HG03175 (cell line): ENCODE measurements around the gene BLTP3A.

Source experiments
- ATAC-seq: cut with Tn5 transposase; IDR thresholded peaks from one replicate; pipeline ENCODE4 v1.9.1; 2021; ENCODE audit warnings: mild to moderate bottlenecking, moderate library complexity; ENCODE audit not compliant: unreplicated experiment

The BLTP3A gene

DNA sequence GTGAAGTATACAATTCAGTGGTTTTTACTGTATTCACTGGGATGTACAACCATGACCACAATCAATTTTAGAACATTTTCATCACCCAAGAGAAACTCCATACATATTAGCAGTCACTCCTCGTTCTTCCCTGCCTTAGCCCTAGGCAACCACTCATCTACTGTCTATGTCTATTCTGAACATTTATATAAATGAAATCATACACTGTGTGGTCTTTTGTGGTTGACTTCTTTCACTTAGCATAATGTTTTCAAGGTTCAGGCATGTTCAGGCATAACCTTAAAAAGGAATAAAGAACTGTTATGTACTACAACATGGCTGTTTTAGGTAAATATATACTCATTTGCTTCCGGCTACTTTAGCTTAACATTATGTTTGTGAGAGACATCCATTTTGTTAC is 37.3 kb downstream of the BLTP3A start:
- no peak for ATAC-seq

DNA sequence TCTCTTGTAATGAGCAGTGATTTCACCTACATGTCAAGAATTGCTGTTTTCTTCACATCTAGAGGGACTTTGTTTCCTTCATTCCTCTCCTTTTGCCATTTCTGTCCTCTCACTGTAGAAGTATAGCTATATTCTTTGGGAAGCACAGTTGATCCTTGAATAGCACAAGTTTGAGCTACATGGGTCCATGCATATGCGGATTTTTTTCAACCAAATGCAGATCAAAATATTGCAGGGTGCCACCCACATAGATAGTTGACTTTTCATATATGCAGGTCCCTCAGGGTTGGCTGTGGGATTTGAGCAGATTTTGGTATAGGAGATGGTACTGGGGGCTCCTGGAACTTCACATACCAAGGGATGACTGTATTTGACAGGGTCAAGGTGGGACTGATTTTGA is 41.1 kb downstream of the BLTP3A start:
- no peak for ATAC-seq

DNA sequence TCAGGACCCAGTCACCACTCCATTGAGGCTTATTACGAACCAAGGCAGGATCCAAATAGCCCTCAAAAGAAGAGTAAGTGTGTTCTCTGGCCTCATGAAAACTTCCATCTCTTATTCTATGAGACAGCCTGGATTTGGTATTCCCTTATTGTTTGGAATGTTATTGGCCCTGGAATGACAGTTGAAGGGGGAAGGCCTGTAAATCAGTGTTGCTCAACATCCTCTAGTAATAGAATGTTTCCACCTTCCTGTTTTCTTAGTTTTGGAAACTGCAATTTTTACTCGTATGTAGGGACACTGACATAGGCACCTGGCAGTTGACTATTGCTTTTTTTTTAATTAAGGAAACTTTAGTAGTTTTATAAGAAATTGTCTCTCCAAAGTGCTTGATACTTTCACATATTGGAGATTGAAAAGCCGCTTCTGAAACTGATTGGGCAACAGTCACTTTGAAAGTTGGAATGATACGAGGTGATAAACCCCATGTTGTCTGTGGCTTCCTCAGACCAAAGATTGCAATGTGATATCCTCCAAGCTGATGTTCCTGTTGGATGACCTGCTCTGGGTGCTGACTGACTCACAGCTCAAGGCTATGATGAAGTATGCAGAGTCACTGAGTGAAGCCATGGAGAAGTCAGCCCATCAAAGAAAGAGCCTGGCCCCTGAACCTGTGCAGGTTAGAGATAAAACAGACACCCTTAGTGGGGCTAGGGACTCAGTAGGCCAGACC is 43.1 kb downstream of the BLTP3A start:
- no peak for ATAC-seq

DNA sequence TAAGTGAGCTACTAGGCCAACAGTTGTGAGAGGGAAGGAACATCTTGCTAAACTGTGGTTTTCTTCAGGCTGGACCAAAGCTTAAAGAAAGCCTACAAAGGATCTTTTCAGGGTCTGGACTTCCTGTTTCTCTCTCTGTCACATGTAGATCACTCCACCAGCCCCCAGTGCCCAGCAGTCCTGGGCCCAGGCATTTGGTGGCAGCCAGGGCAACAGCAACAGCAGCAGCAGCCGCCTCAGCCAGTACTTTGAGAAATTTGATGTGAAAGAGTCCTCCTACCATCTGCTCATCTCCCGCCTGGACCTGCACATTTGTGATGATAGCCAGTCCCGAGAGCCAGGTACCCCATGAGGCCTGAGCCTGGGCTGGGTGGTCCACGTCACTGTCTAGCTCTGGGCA is 44.1 kb downstream of the BLTP3A start:
- ATAC-seq = no peak

DNA sequence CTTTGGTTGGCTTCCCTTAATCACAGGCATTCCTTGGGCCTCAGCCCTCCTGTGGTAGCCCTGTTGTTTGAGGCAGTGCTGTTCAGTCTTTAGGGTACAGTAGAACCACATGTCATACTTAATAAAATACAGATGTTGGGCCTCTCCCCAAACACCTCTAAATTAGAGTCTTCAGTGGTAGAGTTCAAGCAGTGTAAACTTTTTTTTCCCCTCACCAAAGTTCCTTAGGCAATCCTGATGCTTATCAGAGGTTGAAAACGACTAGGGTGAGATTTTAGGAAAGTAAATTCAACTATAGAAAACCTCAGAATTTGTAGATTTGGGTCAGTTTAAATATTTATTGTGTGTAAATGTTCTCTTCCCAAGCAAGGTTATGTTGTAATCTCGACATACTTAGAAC is 44.6 kb downstream of the BLTP3A start:
- no peak for ATAC-seq

DNA sequence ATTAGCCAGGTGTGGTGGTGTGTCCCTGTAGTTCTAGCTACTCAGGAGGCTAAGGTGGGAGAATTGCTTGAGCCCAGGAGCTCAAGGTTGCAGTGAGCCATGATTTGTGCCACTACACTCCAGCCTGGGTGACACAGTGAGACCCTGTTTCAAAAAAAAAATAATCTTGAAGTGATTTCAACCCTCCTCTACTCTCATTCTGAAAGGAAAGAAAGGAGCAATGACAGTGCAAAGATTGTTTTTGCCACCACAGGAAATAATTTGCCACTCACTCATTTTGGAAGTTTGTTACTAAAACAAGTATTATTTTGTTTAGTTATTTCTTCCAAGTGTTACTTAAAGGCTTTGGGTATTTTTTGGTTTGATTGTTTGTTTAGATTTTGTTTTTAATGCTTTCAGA is 45.6 kb downstream of the BLTP3A start:
- ATAC-seq = no peak

DNA sequence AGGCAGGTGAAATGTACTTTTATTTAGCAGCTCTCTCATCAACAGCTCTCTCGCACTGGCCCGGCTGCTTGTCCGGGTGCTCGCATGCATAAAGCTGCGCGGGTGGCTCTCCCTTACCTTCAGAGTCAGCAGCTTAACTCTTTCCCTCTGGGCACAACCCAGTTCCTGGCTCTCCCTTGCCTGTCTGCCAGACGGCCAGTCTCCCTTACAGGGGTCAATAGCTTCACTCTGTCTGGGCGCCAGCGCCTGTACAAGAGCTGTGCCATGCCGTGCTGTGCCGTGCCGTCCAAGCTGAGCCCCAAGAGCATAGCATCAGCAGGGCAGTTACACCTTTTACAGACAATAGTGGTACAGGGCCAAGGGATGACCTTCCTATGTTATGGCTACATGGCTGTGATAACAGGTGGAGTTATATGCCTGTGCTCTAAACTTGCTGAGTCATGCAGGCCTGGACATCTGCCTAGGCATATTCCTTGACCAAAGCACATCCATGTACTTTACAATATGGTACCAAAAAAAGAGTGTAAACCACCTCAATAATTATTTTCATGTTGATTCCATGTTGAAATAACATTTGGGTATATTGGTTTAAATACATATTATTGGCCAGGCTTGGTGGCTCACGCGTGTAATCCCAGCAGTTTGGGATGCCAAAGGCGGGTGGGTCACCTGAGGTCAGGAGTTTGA is 47.9 kb downstream of the BLTP3A start:
- no peak for ATAC-seq
